Retinal pigment epithelial cell (primary cell): ENCODE results near the gene VRK3.

Experiments
- DNase-seq: peaks from one replicate; pipeline ENCODE4 v3.0.0-alpha.2; 2010; ENCODE audit warnings: low read depth
- H3K4me3 ChIP-seq: 2 replicates; pipeline ENCODE4 v1.5.1; 2011; ENCODE audit warnings: mild to moderate bottlenecking, low read length, control low read depth, moderate library complexity
- TF ChIP-seq, protein P1 (sequence below): conservative IDR thresholded peaks from 2 replicates; pipeline ENCODE4 v1.5.1; 2011; ENCODE audit warnings: low read depth, low read length, control low read depth, inconsistent platforms

VRK3 gene

DNA sequence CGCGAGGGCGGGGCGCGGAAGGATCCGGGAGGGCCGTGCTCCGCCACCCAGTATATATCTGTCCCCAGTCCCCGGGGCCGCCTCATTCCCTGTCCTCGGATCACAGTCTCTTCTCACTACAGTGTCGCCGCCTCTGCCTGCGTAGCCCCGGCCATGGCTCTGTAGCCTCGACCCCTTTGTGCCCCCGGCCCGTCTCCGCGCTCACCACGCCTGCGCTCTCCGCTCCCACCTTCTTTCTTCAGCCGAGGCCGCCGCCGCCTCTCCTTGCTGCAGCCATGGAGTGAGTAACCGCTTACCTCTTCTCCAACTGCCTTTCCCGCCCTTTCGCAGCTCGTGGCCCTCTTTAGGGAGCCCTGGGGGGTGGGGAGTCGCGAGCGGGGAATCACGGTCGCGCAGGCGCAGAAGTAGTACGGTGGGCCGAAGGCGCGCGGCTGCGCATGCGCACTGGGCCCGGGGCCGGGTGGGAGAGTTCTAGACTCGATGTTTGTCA is 96.0 kb downstream of the VRK3 start, which contains the start of the genes ATF5 and NUP62:
ATF5 (plus strand) TSS at position 85 of the 490 bp plus-strand sequence. CDS start 1,646 bp downstream, outside the sequence.
NUP62 (minus strand) TSS at position 384 of the 490 bp plus-strand sequence. CDS start 19,697 bp downstream, outside the sequence.
- no peak for DNase-seq
- H3K4me3 ChIP-seq: peak within 1 kb of the TSS; percentile 87
- TF ChIP-seq, protein P1, sequence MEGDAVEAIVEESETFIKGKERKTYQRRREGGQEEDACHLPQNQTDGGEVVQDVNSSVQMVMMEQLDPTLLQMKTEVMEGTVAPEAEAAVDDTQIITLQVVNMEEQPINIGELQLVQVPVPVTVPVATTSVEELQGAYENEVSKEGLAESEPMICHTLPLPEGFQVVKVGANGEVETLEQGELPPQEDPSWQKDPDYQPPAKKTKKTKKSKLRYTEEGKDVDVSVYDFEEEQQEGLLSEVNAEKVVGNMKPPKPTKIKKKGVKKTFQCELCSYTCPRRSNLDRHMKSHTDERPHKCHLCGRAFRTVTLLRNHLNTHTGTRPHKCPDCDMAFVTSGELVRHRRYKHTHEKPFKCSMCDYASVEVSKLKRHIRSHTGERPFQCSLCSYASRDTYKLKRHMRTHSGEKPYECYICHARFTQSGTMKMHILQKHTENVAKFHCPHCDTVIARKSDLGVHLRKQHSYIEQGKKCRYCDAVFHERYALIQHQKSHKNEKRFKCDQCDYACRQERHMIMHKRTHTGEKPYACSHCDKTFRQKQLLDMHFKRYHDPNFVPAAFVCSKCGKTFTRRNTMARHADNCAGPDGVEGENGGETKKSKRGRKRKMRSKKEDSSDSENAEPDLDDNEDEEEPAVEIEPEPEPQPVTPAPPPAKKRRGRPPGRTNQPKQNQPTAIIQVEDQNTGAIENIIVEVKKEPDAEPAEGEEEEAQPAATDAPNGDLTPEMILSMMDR: no peak

DNA sequence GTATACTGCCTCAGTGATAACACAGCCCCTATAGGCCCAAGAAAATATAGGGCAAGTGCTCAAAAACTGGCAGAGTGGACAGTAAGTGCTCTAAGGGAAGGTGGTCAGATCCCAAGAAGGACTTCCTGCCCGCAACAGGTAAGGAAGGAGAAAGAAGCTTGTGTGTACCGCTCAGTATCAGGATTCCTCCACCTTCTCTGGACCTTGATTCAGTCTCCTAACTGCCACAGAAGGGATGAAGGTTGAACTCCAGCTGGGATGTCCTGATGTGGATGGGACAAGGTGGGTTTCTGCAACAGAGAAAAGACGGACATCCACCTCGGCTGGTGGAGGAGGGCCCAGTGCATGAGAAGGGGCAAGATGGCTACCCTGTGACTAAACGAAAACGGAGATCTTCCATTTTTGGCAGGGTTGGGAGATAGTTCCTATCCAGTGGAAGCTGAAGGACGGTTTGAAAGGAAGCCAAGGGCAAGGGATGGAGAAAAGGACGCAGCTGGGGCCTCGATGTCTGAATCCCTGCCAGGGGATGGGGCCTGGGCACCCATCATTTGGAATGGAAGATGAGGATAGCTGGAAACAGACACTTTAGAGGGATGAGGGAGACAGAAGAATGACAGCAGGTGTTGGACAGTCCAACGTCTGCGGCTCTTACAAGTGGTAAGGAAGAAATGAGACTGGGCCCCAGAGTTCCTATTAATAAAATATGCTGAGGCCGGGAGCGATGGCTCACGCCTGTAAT is 97.5 kb downstream of the VRK3 start:
- TF ChIP-seq, protein P1: no peak
- H3K4me3 ChIP-seq: peak overlapping the region; percentile 6

DNA sequence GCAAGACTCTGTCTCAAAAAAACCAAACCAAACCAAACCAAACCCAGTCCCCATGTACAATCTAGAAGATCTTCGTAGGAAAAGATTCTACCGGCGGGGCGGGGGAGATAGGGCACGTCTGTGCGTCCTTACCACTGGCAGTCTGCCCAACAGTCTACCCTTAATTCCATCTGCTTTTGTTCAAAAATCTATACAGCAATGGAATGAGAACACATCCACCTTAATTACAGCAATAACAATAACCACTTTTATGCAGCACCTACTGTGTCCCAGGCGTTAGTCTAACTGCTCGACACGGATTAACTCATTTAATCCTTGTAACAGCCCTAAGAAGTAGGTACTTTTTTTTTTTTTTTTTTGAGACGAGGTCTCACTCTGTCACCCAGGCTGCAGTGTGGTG is 98.7 kb downstream of the VRK3 start:
- no peak for DNase-seq
- H3K4me3 ChIP-seq: no peak overlapping the region
- TF ChIP-seq, protein P1: no peak

More for the DNA sequence above, 97.5 kb downstream of the VRK3 start:
- no peak for DNase-seq
